GM19023 (cell line): ENCODE data around the gene NUP214.
"Not testable (repeated sequence)": the region's sequence is repeated elsewhere in the genome, so short reads cannot be mapped to it uniquely, and the experiment has no call there.

Experiments used
- ATAC-seq: cut with Tn5 transposase; IDR thresholded peaks from one replicate; pipeline ENCODE4 v1.9.1; 2021; ENCODE audit warnings: mild to moderate bottlenecking, moderate library complexity; ENCODE audit not compliant: unreplicated experiment

Gene NUP214

GRCh38 chr9:131227959-131228460 lies 102.6 kb downstream of the NUP214 start:
- no peak for ATAC-seq

GRCh38 chr9:131228988-131229387 lies 103.6 kb downstream of the NUP214 start:
- ATAC-seq, result no peak

GRCh38 chr9:131233556-131233955 lies 108.2 kb downstream of the NUP214 start:
- ATAC-seq, result no peak

GRCh38 chr9:131233995-131234394 lies 108.6 kb downstream of the NUP214 start:
- ATAC-seq, result no peak

- ATAC-seq, result no peak
These were observed 109.6 kb downstream of the NUP214 start for GRCh38 chr9:131234799-131235479.

GRCh38 chr9:131235480-131235851 lies 110.1 kb downstream of the NUP214 start:
- no peak for ATAC-seq

- no peak for ATAC-seq
These were observed 110.8 kb downstream of the NUP214 start for GRCh38 chr9:131236161-131236560.

GRCh38 chr9:131236761-131237160 lies 111.4 kb downstream of the NUP214 start:
- no peak for ATAC-seq

- ATAC-seq, result no peak
These were observed 111.9 kb downstream of the NUP214 start for GRCh38 chr9:131237291-131237690.

GRCh38 chr9:131237931-131238401 lies 112.6 kb downstream of the NUP214 start:
- ATAC-seq, result peak; percentile 88

- ATAC-seq, result no peak
These were observed 113.1 kb downstream of the NUP214 start for GRCh38 chr9:131238402-131239021.

GRCh38 chr9:131239161-131239975 lies 114.0 kb downstream of the NUP214 start:
- no peak for ATAC-seq

GRCh38 chr9:131240047-131240921 lies 114.9 kb downstream of the NUP214 start:
- no peak for ATAC-seq

- ATAC-seq, result not testable (repeated sequence)
These were observed 118.9 kb downstream of the NUP214 start for GRCh38 chr9:131244331-131244730.

- ATAC-seq, result no peak
These were observed 121.2 kb downstream of the NUP214 start for GRCh38 chr9:131246618-131247017.

- no peak for ATAC-seq
These were observed 126.7 kb downstream of the NUP214 start for GRCh38 chr9:131252120-131252519.

- no peak for ATAC-seq
These were observed 128.6 kb downstream of the NUP214 start for GRCh38 chr9:131253891-131254491.

GRCh38 chr9:131254626-131255025 lies 129.2 kb downstream of the NUP214 start:
- ATAC-seq, result no peak

- no peak for ATAC-seq
These were observed 130.4 kb downstream of the NUP214 start for GRCh38 chr9:131255676-131256197.
